Colonic mucosa (tissue), 4 donors: ENCODE results near the gene CABP7. TPM values are rescaled to one million over a fixed set of nuclear protein-coding genes. Genes with fewer than 3 reads are reported as not detected.
A peak's percentile ranks its signal among the peaks of the same experiment; 100 is the strongest.

Experiments
- DNase-seq: peaks from one replicate; pipeline ENCODE4 v3.0.0-alpha.2; 2020
- H3K27ac ChIP-seq: fragments of 200-600 bp; one replicate; pipeline ENCODE4 v1.8.0; 2021
- H3K27me3 ChIP-seq: fragments of 200-600 bp; one replicate; pipeline ENCODE4 v1.8.0; 2021
- H3K36me3 ChIP-seq: fragments of 200-600 bp; one replicate; pipeline ENCODE4 v1.8.0; 2021
- H3K4me1 ChIP-seq: fragments of 200-600 bp; one replicate; pipeline ENCODE4 v1.8.0; 2021; ENCODE audit warnings: mild to moderate bottlenecking
- H3K4me3 ChIP-seq: fragments of 200-600 bp; one replicate; pipeline ENCODE4 v1.8.0; 2021
- H3K9ac ChIP-seq, 2 donors: one replicate each; pipeline ENCODE4 v1.7.0; 2013; ENCODE audit warnings: control low read depth in 2 of 2, low read depth in 2 of 2, low read length in 2 of 2
- H3K9me3 ChIP-seq: fragments of 200-600 bp; one replicate; pipeline ENCODE4 v1.8.0; 2021
- intact Hi-C: fragments of 100-400 bp; cut with DNase I; formaldehyde crosslinking; loops from one replicate; pipeline ENCODE4 v1.14.1; 2022
- total RNA-seq, 2 donors: library from RNA; stranded (reverse); fragmentation: NEBNext Ultra II Directional in 1 of 2; extraction: Animal tissue kit (Norgen Biotek cat#: 25700) in 1 of 2; gene quantifications; one replicate each; pipeline ENCODE4 v1.2.1, GENCODE V29; 2021
- TF ChIP-seq, protein P1 (sequence below): fragments of 200-600 bp; IDR thresholded peaks from one replicate; pipeline ENCODE4 v1.8.0; 2022; ENCODE audit warnings: antibody characterized with exemption, mild to moderate bottlenecking
- donor health status: healthy.
- donor health status: DM: no; HTN: no; CAD: no.
- donor health status: DM: no; HTN: no; CAD: no.

Gene CABP7
- total RNA-seq, 2 donors from 2014 or later = 0.50 TPM; not detected in 1

DNA sequence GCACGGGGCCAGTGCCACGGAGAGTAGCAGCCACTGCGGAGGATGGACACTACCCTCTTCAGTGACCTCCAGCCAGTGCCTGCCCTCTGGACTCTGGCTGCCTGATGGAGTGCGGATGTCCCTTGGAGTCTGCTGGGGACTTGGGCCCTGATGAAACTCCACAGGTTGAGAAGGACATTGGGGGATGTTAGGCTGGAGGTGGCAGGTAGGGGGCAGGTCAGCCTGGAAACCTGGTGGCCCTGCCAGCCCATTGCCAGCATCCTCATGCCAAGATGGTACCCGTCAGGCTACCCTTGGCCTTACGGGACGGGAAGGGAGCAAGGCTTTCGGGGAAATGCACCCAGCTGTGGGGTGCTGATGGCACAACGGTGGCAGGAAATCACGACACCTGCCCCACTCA, 4.0 kb downstream of the CABP7 start:
- no peak overlapping the region for H3K4me3 ChIP-seq
- H3K36me3 ChIP-seq = no peaks in the 10 kb centered on the region
- no peaks in the 10 kb centered on the region for H3K4me1 ChIP-seq
- peaks cover 20% of the 10 kb centered on the region for H3K27me3 ChIP-seq
- no peak for DNase-seq
- intact Hi-C loops = no loop called here
- H3K27ac ChIP-seq = no peak overlapping the region
- TF ChIP-seq, protein P1, sequence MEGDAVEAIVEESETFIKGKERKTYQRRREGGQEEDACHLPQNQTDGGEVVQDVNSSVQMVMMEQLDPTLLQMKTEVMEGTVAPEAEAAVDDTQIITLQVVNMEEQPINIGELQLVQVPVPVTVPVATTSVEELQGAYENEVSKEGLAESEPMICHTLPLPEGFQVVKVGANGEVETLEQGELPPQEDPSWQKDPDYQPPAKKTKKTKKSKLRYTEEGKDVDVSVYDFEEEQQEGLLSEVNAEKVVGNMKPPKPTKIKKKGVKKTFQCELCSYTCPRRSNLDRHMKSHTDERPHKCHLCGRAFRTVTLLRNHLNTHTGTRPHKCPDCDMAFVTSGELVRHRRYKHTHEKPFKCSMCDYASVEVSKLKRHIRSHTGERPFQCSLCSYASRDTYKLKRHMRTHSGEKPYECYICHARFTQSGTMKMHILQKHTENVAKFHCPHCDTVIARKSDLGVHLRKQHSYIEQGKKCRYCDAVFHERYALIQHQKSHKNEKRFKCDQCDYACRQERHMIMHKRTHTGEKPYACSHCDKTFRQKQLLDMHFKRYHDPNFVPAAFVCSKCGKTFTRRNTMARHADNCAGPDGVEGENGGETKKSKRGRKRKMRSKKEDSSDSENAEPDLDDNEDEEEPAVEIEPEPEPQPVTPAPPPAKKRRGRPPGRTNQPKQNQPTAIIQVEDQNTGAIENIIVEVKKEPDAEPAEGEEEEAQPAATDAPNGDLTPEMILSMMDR = no peak
- H3K9ac ChIP-seq = no peak overlapping the region
- no peaks in the 10 kb centered on the region for H3K9me3 ChIP-seq

GRCh38 chr22:29724843-29725242, 5.0 kb downstream of the CABP7 start:
- Histone ChIP-seq H3K36me3 (no peaks in the 10 kb centered on the region), H3K27me3 (peaks cover 12% of the 10 kb centered on the region), H3K27ac (no peak overlapping the region), H3K9me3 (no peaks in the 10 kb centered on the region), H3K4me1 (no peaks in the 10 kb centered on the region), H3K9ac (no peak overlapping the region), H3K4me3 (no peak overlapping the region)
- intact Hi-C loops = no loop called here
- no peak for DNase-seq
- TF ChIP-seq, protein P1 = no peak

GRCh38 chr22:29726106-29726505, 6.3 kb downstream of the CABP7 start:
- Histone ChIP-seq H3K27ac (no peak overlapping the region), H3K9me3 (no peaks in the 10 kb centered on the region), H3K9ac (no peak overlapping the region), H3K4me3 (no peak overlapping the region), H3K36me3 (no peaks in the 10 kb centered on the region), H3K27me3 (peaks cover 4% of the 10 kb centered on the region), H3K4me1 (no peaks in the 10 kb centered on the region)
- intact Hi-C loops = no loop called here
- TF ChIP-seq, protein P1 = no peak
- DNase-seq = no peak

DNA sequence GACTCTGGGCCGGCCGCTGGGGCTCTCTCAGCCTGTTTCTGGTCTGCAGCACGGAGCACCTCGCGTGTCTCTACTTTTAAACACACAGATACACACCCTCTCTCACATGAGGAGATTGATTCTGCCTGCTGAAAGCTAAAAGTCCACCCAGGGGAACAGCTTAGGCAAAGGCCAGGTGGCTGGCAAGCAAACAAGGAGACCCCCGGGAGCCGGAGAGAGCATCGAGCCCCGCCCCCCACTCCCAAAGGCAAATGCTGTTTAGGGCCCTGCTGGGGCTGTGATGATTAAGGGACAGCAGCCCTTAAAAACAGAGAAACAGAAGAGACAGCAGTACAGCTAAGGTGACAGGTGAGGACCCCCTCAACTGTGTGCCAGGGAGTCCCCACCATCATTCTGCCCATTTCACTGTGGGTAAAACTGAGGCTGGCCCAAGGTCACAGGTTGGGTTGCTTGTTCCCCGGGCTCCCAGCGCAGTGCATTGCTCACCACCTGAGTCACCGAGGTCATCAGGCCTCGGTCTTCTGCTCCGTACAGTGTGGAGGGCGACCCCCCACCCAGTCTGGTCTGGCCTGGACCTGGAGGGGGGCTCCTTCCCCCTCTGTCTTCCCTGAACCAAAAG, 6.8 kb downstream of the CABP7 start:
- H3K4me3 ChIP-seq = no peak overlapping the region
- no peak overlapping the region for H3K9ac ChIP-seq
- H3K27ac ChIP-seq = no peak overlapping the region
- no peaks in the 10 kb centered on the region for H3K4me1 ChIP-seq
- H3K36me3 ChIP-seq = no peaks in the 10 kb centered on the region
- intact Hi-C loops = no loop called here
- TF ChIP-seq, protein P1 = no peak
- DNase-seq = no peak
- H3K9me3 ChIP-seq = no peaks in the 10 kb centered on the region
- no peaks in the 10 kb centered on the region for H3K27me3 ChIP-seq

- Histone ChIP-seq H3K36me3 (no peaks in the 10 kb centered on the region), H3K4me1 (no peaks in the 10 kb centered on the region), H3K27me3 (no peaks in the 10 kb centered on the region), H3K4me3 (no peak overlapping the region), H3K27ac (no peak overlapping the region), H3K9me3 (no peaks in the 10 kb centered on the region), H3K9ac (no peak overlapping the region)
- intact Hi-C loops = no loop called here
- peak; percentile 27 for DNase-seq
- TF ChIP-seq, protein P1 = no peak
Observed at GRCh38 chr22:29727131-29727523, 7.3 kb downstream of the CABP7 start.
